ENCODE results near the gene HBA2.
A peak's percentile ranks its signal among the peaks of the same experiment; 100 is the strongest.

Gene HBA2

GRCh38 chr16:185691-186090 lies 13.0 kb downstream of the HBA2 start:
- peaks cover 6 to 37% (median 28%) of the 10 kb centered on the region in 4 experiments for H3K36me3 ChIP-seq (ENCODE audit: control insufficient read depth in 4 of 4, insufficient read depth in 4 of 4, low read length in 3 of 4)
- POLR2A ChIA-PET = no interaction called here
- H3K4me3 ChIP-seq (ENCODE audit: control insufficient read depth in 1 of 7, extremely low read depth in 1 of 7, insufficient read depth in 4 of 7, low read depth in 2 of 7, low read length in 6 of 7) = no peak overlapping the region
- no peak for DNase-seq
- WGBS (ENCODE audit: insufficient coverage) = 100% methylated on average over 3 of the region's 11 CpGs
- CTCF ChIA-PET = no interaction called here
- no peak overlapping the region for H3K27ac ChIP-seq (ENCODE audit: insufficient read depth in 1 of 2, low read depth in 1 of 2, low read length in 2 of 2, poor library complexity in 1 of 2, severe bottlenecking in 2 of 2)
- no peaks in the 10 kb centered on the region for H3K9me3 ChIP-seq (ENCODE audit: control extremely low read depth in 1 of 5, control insufficient read depth in 4 of 5, insufficient read depth in 2 of 5, low read depth in 1 of 5, low read length in 4 of 5)
- peaks cover 0 to 9% (median 7%) of the 10 kb centered on the region in 4 experiments for H3K4me1 ChIP-seq (ENCODE audit: control extremely low read depth in 1 of 4, control insufficient read depth in 4 of 4, insufficient read depth in 4 of 4, low read length in 3 of 4)
- H3K27me3 ChIP-seq (replicated peaks in 2 of 5; ENCODE audit: control insufficient read depth in 4 of 5, insufficient read depth in 5 of 5, low read length in 4 of 5) = peaks cover 0 to 4% (median 0%) of the 10 kb centered on the region in 5 experiments

- H3K27me3 ChIP-seq (replicated peaks in 2 of 5; ENCODE audit: control insufficient read depth in 4 of 5, insufficient read depth in 5 of 5, low read length in 4 of 5) = no peaks in the 10 kb centered on the region
- POLR2A ChIA-PET = no interaction called here
- CTCF ChIA-PET = interaction anchor here (0.9 to 2.8 kb wide), 6 partner anchors 17 to 90 kb away, joined by 3 to 14 read pairs (median 4); no protein-coding TSS in a partner anchor
- no peak overlapping the region for H3K4me3 ChIP-seq (ENCODE audit: control insufficient read depth in 1 of 7, extremely low read depth in 1 of 7, insufficient read depth in 4 of 7, low read depth in 2 of 7, low read length in 6 of 7)
- WGBS (ENCODE audit: insufficient coverage) = 100% methylated on average over 7 of the region's 8 CpGs
- peaks cover 8 to 53% (median 39%) of the 10 kb centered on the region in 4 experiments for H3K36me3 ChIP-seq (ENCODE audit: control insufficient read depth in 4 of 4, insufficient read depth in 4 of 4, low read length in 3 of 4)
- peaks cover 0 to 10% (median 7%) of the 10 kb centered on the region in 4 experiments for H3K4me1 ChIP-seq (ENCODE audit: control extremely low read depth in 1 of 4, control insufficient read depth in 4 of 4, insufficient read depth in 4 of 4, low read length in 3 of 4)
- no peak for DNase-seq
- H3K27ac ChIP-seq (ENCODE audit: insufficient read depth in 1 of 2, low read depth in 1 of 2, low read length in 2 of 2, poor library complexity in 1 of 2, severe bottlenecking in 2 of 2) = no peak overlapping the region
- no peaks in the 10 kb centered on the region for H3K9me3 ChIP-seq (ENCODE audit: control extremely low read depth in 1 of 5, control insufficient read depth in 4 of 5, insufficient read depth in 2 of 5, low read depth in 1 of 5, low read length in 4 of 5)
These were observed 14.7 kb downstream of the HBA2 start for GRCh38 chr16:187330-187729.

- peak; percentile 22 to 50 (median 33) for DNase-seq
- H3K27me3 ChIP-seq (replicated peaks in 2 of 5; ENCODE audit: control insufficient read depth in 4 of 5, insufficient read depth in 5 of 5, low read length in 4 of 5) = no peaks in the 10 kb centered on the region
- H3K9me3 ChIP-seq (ENCODE audit: control extremely low read depth in 1 of 5, control insufficient read depth in 4 of 5, insufficient read depth in 2 of 5, low read depth in 1 of 5, low read length in 4 of 5) = no peaks in the 10 kb centered on the region
- ChIA-PET POLR2A (no interaction called here), CTCF (interaction anchor here (1.0 to 2.8 kb wide), 4 partner anchors 20 to 133 kb away, joined by 3 to 14 read pairs (median 3); no protein-coding TSS in a partner anchor)
- no peak overlapping the region for H3K27ac ChIP-seq (ENCODE audit: insufficient read depth in 1 of 2, low read depth in 1 of 2, low read length in 2 of 2, poor library complexity in 1 of 2, severe bottlenecking in 2 of 2)
- H3K4me3 ChIP-seq (ENCODE audit: control insufficient read depth in 1 of 7, extremely low read depth in 1 of 7, insufficient read depth in 4 of 7, low read depth in 2 of 7, low read length in 6 of 7) = no peak overlapping the region
- H3K36me3 ChIP-seq (ENCODE audit: control insufficient read depth in 4 of 4, insufficient read depth in 4 of 4, low read length in 3 of 4) = peaks cover 10 to 64% (median 46%) of the 10 kb centered on the region in 4 experiments
- WGBS (ENCODE audit: insufficient coverage) = 47% methylated on average over 5 of the region's 8 CpGs
- H3K4me1 ChIP-seq (ENCODE audit: control extremely low read depth in 1 of 4, control insufficient read depth in 4 of 4, insufficient read depth in 4 of 4, low read length in 3 of 4) = peaks cover 0 to 10% (median 7%) of the 10 kb centered on the region in 4 experiments
These were observed 16.0 kb downstream of the HBA2 start for GRCh38 chr16:188674-189073.

GRCh38 chr16:189604-190186 lies 17.0 kb downstream of the HBA2 start:
- Histone ChIP-seq H3K9me3 (ENCODE audit: control extremely low read depth in 1 of 5, control insufficient read depth in 4 of 5, insufficient read depth in 2 of 5, low read depth in 1 of 5, low read length in 4 of 5) (no peaks in the 10 kb centered on the region), H3K36me3 (ENCODE audit: control insufficient read depth in 4 of 4, insufficient read depth in 4 of 4, low read length in 3 of 4) (peaks cover 12 to 72% (median 54%) of the 10 kb centered on the region in 4 experiments), H3K4me1 (ENCODE audit: control extremely low read depth in 1 of 4, control insufficient read depth in 4 of 4, insufficient read depth in 4 of 4, low read length in 3 of 4) (peaks cover 0 to 10% (median 7%) of the 10 kb centered on the region in 4 experiments), H3K27me3 (replicated peaks in 2 of 5; ENCODE audit: control insufficient read depth in 4 of 5, insufficient read depth in 5 of 5, low read length in 4 of 5) (no peaks in the 10 kb centered on the region), H3K27ac (ENCODE audit: insufficient read depth in 1 of 2, low read depth in 1 of 2, low read length in 2 of 2, poor library complexity in 1 of 2, severe bottlenecking in 2 of 2) (no peak overlapping the region), H3K4me3 (ENCODE audit: control insufficient read depth in 1 of 7, extremely low read depth in 1 of 7, insufficient read depth in 4 of 7, low read depth in 2 of 7, low read length in 6 of 7) (no peak overlapping the region)
- WGBS (ENCODE audit: insufficient coverage) = 99% methylated on average over 32 of the region's 34 CpGs
- DNase-seq = no peak
- CTCF ChIA-PET = interaction anchor here (2.8 kb wide), 1 partner anchor 83 kb away, joined by 14 read pairs; no protein-coding TSS in a partner anchor
- POLR2A ChIA-PET = no interaction called here

- POLR2A ChIA-PET = interaction anchor here (1.4 kb wide), 1 partner anchor 9 kb away, joined by 4 read pairs; no protein-coding TSS in a partner anchor
- H3K36me3 ChIP-seq (ENCODE audit: control insufficient read depth in 4 of 4, insufficient read depth in 4 of 4, low read length in 3 of 4) = peaks cover 16 to 87% (median 62%) of the 10 kb centered on the region in 4 experiments
- no peaks in the 10 kb centered on the region for H3K9me3 ChIP-seq (ENCODE audit: control extremely low read depth in 1 of 5, control insufficient read depth in 4 of 5, insufficient read depth in 2 of 5, low read depth in 1 of 5, low read length in 4 of 5)
- 100% methylated on average over 1 of the region's 4 CpGs for WGBS (ENCODE audit: insufficient coverage)
- DNase-seq = no peak
- H3K4me1 ChIP-seq (ENCODE audit: control extremely low read depth in 1 of 4, control insufficient read depth in 4 of 4, insufficient read depth in 4 of 4, low read length in 3 of 4) = peaks cover 0 to 10% (median 7%) of the 10 kb centered on the region in 4 experiments
- no peaks in the 10 kb centered on the region for H3K27me3 ChIP-seq (replicated peaks in 2 of 5; ENCODE audit: control insufficient read depth in 4 of 5, insufficient read depth in 5 of 5, low read length in 4 of 5)
- no peak overlapping the region for H3K4me3 ChIP-seq (ENCODE audit: control insufficient read depth in 1 of 7, extremely low read depth in 1 of 7, insufficient read depth in 4 of 7, low read depth in 2 of 7, low read length in 6 of 7)
- CTCF ChIA-PET = interaction anchor here (0.7 to 2.2 kb wide), 9 partner anchors 10 to 148 kb away, joined by 3 to 5 read pairs (median 4); partner anchors contain the start of gene HBQ1
- H3K27ac ChIP-seq (ENCODE audit: insufficient read depth in 1 of 2, low read depth in 1 of 2, low read length in 2 of 2, poor library complexity in 1 of 2, severe bottlenecking in 2 of 2) = no peak overlapping the region
These were observed 19.2 kb downstream of the HBA2 start for GRCh38 chr16:191831-192230.

- peaks cover 15 to 88% (median 61%) of the 10 kb centered on the region in 4 experiments for H3K36me3 ChIP-seq (ENCODE audit: control insufficient read depth in 4 of 4, insufficient read depth in 4 of 4, low read length in 3 of 4)
- 100% methylated on average over 6 of the region's 11 CpGs for WGBS (ENCODE audit: insufficient coverage)
- no peaks in the 10 kb centered on the region for H3K27me3 ChIP-seq (replicated peaks in 2 of 5; ENCODE audit: control insufficient read depth in 4 of 5, insufficient read depth in 5 of 5, low read length in 4 of 5)
- no peak overlapping the region for H3K4me3 ChIP-seq (ENCODE audit: control insufficient read depth in 1 of 7, extremely low read depth in 1 of 7, insufficient read depth in 4 of 7, low read depth in 2 of 7, low read length in 6 of 7)
- POLR2A ChIA-PET = no interaction called here
- H3K27ac ChIP-seq (ENCODE audit: insufficient read depth in 1 of 2, low read depth in 1 of 2, low read length in 2 of 2, poor library complexity in 1 of 2, severe bottlenecking in 2 of 2) = peak overlapping the region in 1 of 2 experiments; percentile 34
- peaks cover 0 to 10% (median 7%) of the 10 kb centered on the region in 4 experiments for H3K4me1 ChIP-seq (ENCODE audit: control extremely low read depth in 1 of 4, control insufficient read depth in 4 of 4, insufficient read depth in 4 of 4, low read length in 3 of 4)
- DNase-seq = no peak
- H3K9me3 ChIP-seq (ENCODE audit: control extremely low read depth in 1 of 5, control insufficient read depth in 4 of 5, insufficient read depth in 2 of 5, low read depth in 1 of 5, low read length in 4 of 5) = no peaks in the 10 kb centered on the region
- CTCF ChIA-PET = interaction anchor here (1.0 to 2.2 kb wide), 8 partner anchors 9 to 127 kb away, joined by 3 to 5 read pairs (median 4); partner anchors contain the start of gene HBQ1
These were observed 20.0 kb downstream of the HBA2 start for GRCh38 chr16:192686-193085.

- Histone ChIP-seq H3K9me3 (ENCODE audit: control extremely low read depth in 1 of 5, control insufficient read depth in 4 of 5, insufficient read depth in 2 of 5, low read depth in 1 of 5, low read length in 4 of 5) (no peaks in the 10 kb centered on the region), H3K4me3 (ENCODE audit: control insufficient read depth in 1 of 7, extremely low read depth in 1 of 7, insufficient read depth in 4 of 7, low read depth in 2 of 7, low read length in 6 of 7) (no peak overlapping the region), H3K36me3 (ENCODE audit: control insufficient read depth in 4 of 4, insufficient read depth in 4 of 4, low read length in 3 of 4) (peaks cover 19 to 90% (median 64%) of the 10 kb centered on the region in 4 experiments), H3K27ac (ENCODE audit: insufficient read depth in 1 of 2, low read depth in 1 of 2, low read length in 2 of 2, poor library complexity in 1 of 2, severe bottlenecking in 2 of 2) (no peak overlapping the region), H3K4me1 (ENCODE audit: control extremely low read depth in 1 of 4, control insufficient read depth in 4 of 4, insufficient read depth in 4 of 4, low read length in 3 of 4) (peaks cover 0 to 10% (median 7%) of the 10 kb centered on the region in 4 experiments), H3K27me3 (replicated peaks in 2 of 5; ENCODE audit: control insufficient read depth in 4 of 5, insufficient read depth in 5 of 5, low read length in 4 of 5) (no peaks in the 10 kb centered on the region)
- no peak for DNase-seq
- CTCF ChIA-PET = interaction anchor here (1.0 to 1.8 kb wide), 2 partner anchors 8 to 86 kb away, joined by 4 to 5 read pairs; no protein-coding TSS in a partner anchor
- 97% methylated on average over 10 of the region's 15 CpGs for WGBS (ENCODE audit: insufficient coverage)
- POLR2A ChIA-PET = interaction anchor here (0.7 kb wide), 1 partner anchor 79 kb away, joined by 3 read pairs; no protein-coding TSS in a partner anchor
These were observed 20.8 kb downstream of the HBA2 start for GRCh38 chr16:193441-193840.
